Choroid plexus epithelial cell (primary cell): Measurements from ENCODE around the gene SLCO1B3.

Experiments
- DNase-seq: peaks from one replicate; pipeline ENCODE4 v3.0.0-alpha.2; 2010; ENCODE audit warnings: low read depth
- H3K4me3 ChIP-seq: 2 replicates; pipeline ENCODE4 v1.5.1; 2011; ENCODE audit warnings: low read depth, mild to moderate bottlenecking, control low read depth, low read length, moderate library complexity
- CTCF ChIP-seq: conservative IDR thresholded peaks from 2 replicates; pipeline ENCODE4 v1.5.1; 2011; ENCODE audit warnings: low read depth, mild to moderate bottlenecking, control low read depth, inconsistent platforms, low read length, moderate library complexity

SLCO1B3 gene

GRCh38 chr12:20822925-20823324 is 12.4 kb downstream of the SLCO1B3 start:
- H3K4me3 ChIP-seq = no peak overlapping the region
- no peak for DNase-seq
- TF ChIP-seq CTCF = no peak

- no peak overlapping the region for H3K4me3 ChIP-seq
- DNase-seq = no peak
- TF ChIP-seq CTCF = no peak
These were observed 19.4 kb downstream of the SLCO1B3 start for GRCh38 chr12:20829919-20830318.

- TF ChIP-seq CTCF = no peak
- DNase-seq = no peak
- no peak overlapping the region for H3K4me3 ChIP-seq
These were observed 20.0 kb downstream of the SLCO1B3 start for GRCh38 chr12:20830456-20830855.

GRCh38 chr12:20832911-20833310 is 22.4 kb downstream of the SLCO1B3 start:
- no peak overlapping the region for H3K4me3 ChIP-seq
- no peak for TF ChIP-seq CTCF
- DNase-seq = no peak

GRCh38 chr12:20852649-20853048 is 42.1 kb downstream of the SLCO1B3 start:
- no peak for DNase-seq
- no peak for TF ChIP-seq CTCF

GRCh38 chr12:20863056-20863455 is 52.6 kb downstream of the SLCO1B3 start:
- TF ChIP-seq CTCF = no peak
- no peak for DNase-seq
- H3K4me3 ChIP-seq = no peak overlapping the region

More at GRCh38 chr12:20852649-20853048, 42.1 kb downstream of the SLCO1B3 start:
- H3K4me3 ChIP-seq = no peak overlapping the region

GRCh38 chr12:20865873-20866272 is 55.4 kb downstream of the SLCO1B3 start:
- TF ChIP-seq CTCF = no peak
- peak; percentile 3 for DNase-seq
- H3K4me3 ChIP-seq = no peak overlapping the region
